H9 (cell line): ENCODE measurements around the gene CAV2. TPM values are rescaled to one million over a fixed set of nuclear protein-coding genes. Genes with fewer than 3 reads are reported as not detected.

Experiments
- DNase-seq: peaks from one replicate; pipeline ENCODE4 v3.0.0-alpha.2; 2017
- H2AFZ ChIP-seq: one replicate; pipeline ENCODE4 v1.6.1; 2013; ENCODE audit warnings: mild to moderate bottlenecking, low read length, control low read depth, moderate library complexity
- H2AK5ac ChIP-seq: 2 replicates; pipeline ENCODE4 v1.6.1; 2013; ENCODE audit warnings: low read length, control low read depth, mixed read lengths; ENCODE audit not compliant: insufficient read length
- H2BK120ac ChIP-seq: one replicate; pipeline ENCODE4 v1.6.1; 2013; ENCODE audit warnings: low read depth, mild to moderate bottlenecking, low read length, control low read depth, inconsistent platforms; ENCODE audit not compliant: poor library complexity, severe bottlenecking
- H2BK12ac ChIP-seq: 2 replicates; pipeline ENCODE4 v1.6.1; 2013; ENCODE audit warnings: low read length, control low read depth, mixed read lengths, low read depth; ENCODE audit not compliant: insufficient read length
- H2BK15ac ChIP-seq: 2 replicates; pipeline ENCODE4 v1.6.1; 2013; ENCODE audit warnings: low read depth, low read length, control low read depth
- H2BK20ac ChIP-seq: one replicate; pipeline ENCODE4 v1.6.1; 2013; ENCODE audit warnings: low read depth, mild to moderate bottlenecking, low read length, control low read depth, inconsistent platforms; ENCODE audit not compliant: poor library complexity, severe bottlenecking
- H2BK5ac ChIP-seq: 2 replicates; pipeline ENCODE4 v1.6.1; 2013; ENCODE audit warnings: low read length, control low read depth, mixed read lengths; ENCODE audit not compliant: insufficient read length
- H3K14ac ChIP-seq: 2 replicates; pipeline ENCODE4 v1.6.1; 2013; ENCODE audit warnings: low read length, control low read depth; ENCODE audit not compliant: insufficient read depth
- H3K18ac ChIP-seq: 2 replicates; pipeline ENCODE4 v1.6.1; 2013; ENCODE audit warnings: low read depth, mild to moderate bottlenecking, mixed read lengths, low read length, control low read depth; ENCODE audit not compliant: insufficient read length
- H3K23ac ChIP-seq: 2 replicates; pipeline ENCODE4 v1.6.1; 2013; ENCODE audit warnings: low read length, control low read depth, mixed read lengths, low read depth; ENCODE audit not compliant: insufficient read length
- H3K23me2 ChIP-seq: 2 replicates; pipeline ENCODE4 v1.6.1; 2013; ENCODE audit warnings: low read depth, mild to moderate bottlenecking, mixed read lengths, low read length, control low read depth; ENCODE audit not compliant: insufficient read length, poor library complexity, severe bottlenecking
- H3K27ac ChIP-seq: 2 replicates; pipeline ENCODE4 v1.5.1; 2013; ENCODE audit warnings: low read length, control low read depth, mixed read lengths, low read depth; ENCODE audit not compliant: insufficient read length
- H3K27me3 ChIP-seq: 2 replicates; pipeline ENCODE4 v1.6.1; 2013; ENCODE audit warnings: low read length, control low read depth, inconsistent platforms; ENCODE audit not compliant: insufficient read depth
- H3K4ac ChIP-seq: 2 replicates; pipeline ENCODE4 v1.6.1; 2013; ENCODE audit warnings: low read depth, mild to moderate bottlenecking, control low read depth, inconsistent platforms, low read length, moderate library complexity
- H3K4me1 ChIP-seq: 2 replicates; pipeline ENCODE4 v1.6.1; 2013; ENCODE audit warnings: low read length, control low read depth, inconsistent platforms; ENCODE audit not compliant: insufficient read depth
- H3K4me2 ChIP-seq: 2 replicates; pipeline ENCODE4 v1.6.1; 2013; ENCODE audit warnings: low read length, control low read depth, mixed read lengths; ENCODE audit not compliant: insufficient read length, insufficient read depth
- H3K56ac ChIP-seq: 2 replicates; pipeline ENCODE4 v1.6.1; 2013; ENCODE audit warnings: low read depth, mild to moderate bottlenecking, mixed read lengths, low read length, control low read depth; ENCODE audit not compliant: insufficient read length
- H3K79me1 ChIP-seq: 2 replicates; pipeline ENCODE4 v1.6.1; 2013; ENCODE audit warnings: low read depth, mild to moderate bottlenecking, moderate library complexity, low read length, control low read depth, inconsistent platforms; ENCODE audit not compliant: insufficient read depth, poor library complexity, severe bottlenecking
- H3K79me2 ChIP-seq: 2 replicates; pipeline ENCODE4 v1.6.1; 2013; ENCODE audit warnings: low read length, control low read depth, inconsistent platforms; ENCODE audit not compliant: insufficient read depth
- H3K9ac ChIP-seq: 2 replicates; pipeline ENCODE4 v1.6.1; 2013; ENCODE audit warnings: low read length, control low read depth, mixed read lengths; ENCODE audit not compliant: insufficient read length; ENCODE audit errors: extremely low read depth
- H3K9me3 ChIP-seq: one replicate; pipeline ENCODE4 v1.6.1; 2013; ENCODE audit warnings: low read depth, low read length, inconsistent platforms; ENCODE audit not compliant: control insufficient read depth
- H3T11ph ChIP-seq: one replicate; pipeline ENCODE4 v1.6.1; 2013; ENCODE audit warnings: mild to moderate bottlenecking, low read length, control low read depth, inconsistent platforms
- H4K20me1 ChIP-seq: one replicate; pipeline ENCODE4 v1.6.1; 2013; ENCODE audit not compliant: control insufficient read depth, insufficient read length, insufficient read depth
- H4K5ac ChIP-seq: 2 replicates; pipeline ENCODE4 v1.6.1; 2013; ENCODE audit warnings: low read depth, mild to moderate bottlenecking, mixed read lengths, low read length, control low read depth; ENCODE audit not compliant: insufficient read length
- H4K8ac ChIP-seq: replicated peaks from 2 replicates; pipeline ENCODE4 v1.6.1; 2013; ENCODE audit warnings: low read length, control low read depth, mixed read lengths, low read depth; ENCODE audit not compliant: insufficient read length
- H4K91ac ChIP-seq: 2 replicates; pipeline ENCODE4 v1.6.1; 2013; ENCODE audit warnings: low read depth, mild to moderate bottlenecking, moderate library complexity, mixed read lengths, low read length, control low read depth; ENCODE audit not compliant: insufficient read length
- H3K27ac Mint-ChIP-seq, 3 experiments: 2 replicates in 2 of 3; 3 replicates in 1 of 3; pipeline ENCODE4 v1.8.0; 2020 to 2021; ENCODE audit warnings: mixed read lengths in 3 of 3, mild to moderate bottlenecking in 1 of 3, moderate library complexity in 1 of 3
- H3K27me3 Mint-ChIP-seq: 2 replicates; pipeline ENCODE4 v1.8.0; 2021; ENCODE audit warnings: low read depth, mild to moderate bottlenecking, moderate library complexity, mixed read lengths
- H3K36me3 Mint-ChIP-seq, 3 experiments: 2 replicates in 2 of 3; 3 replicates in 1 of 3; pipeline ENCODE4 v1.8.0; 2020 to 2021; ENCODE audit warnings: low read depth in 3 of 3, mixed read lengths in 3 of 3; ENCODE audit not compliant: insufficient read depth in 1 of 3
- H3K4me1 Mint-ChIP-seq, 2 experiments: 2 replicates each; pipeline ENCODE4 v1.8.0; 2020; ENCODE audit warnings: mixed read lengths in 2 of 2
- H3K4me3 Mint-ChIP-seq, 2 experiments: 2 replicates in 1 of 2; 3 replicates in 1 of 2; pipeline ENCODE4 v1.8.0; 2020 to 2021; ENCODE audit warnings: mild to moderate bottlenecking in 2 of 2, mixed read lengths in 2 of 2, moderate library complexity in 1 of 2
- H3K9me3 Mint-ChIP-seq, 2 experiments: 2 replicates in 1 of 2; 3 replicates in 1 of 2; pipeline ENCODE4 v1.8.0; 2020; ENCODE audit warnings: mild to moderate bottlenecking in 2 of 2, mixed read lengths in 2 of 2, moderate library complexity in 1 of 2
- WGBS: extraction: QIAGEN DNeasy Blood & Tissue Kit; methylation state at CpG from one replicate; pipeline ENCODE4 v1.1.7; 2013; ENCODE audit warnings: missing lambda C conversion rate, low lambda C conversion rate, mixed read lengths; ENCODE audit not compliant: insufficient read length; ENCODE audit errors: extremely low coverage; 5-methylcytosine and 5-hydroxymethylcytosine counted together
- long read RNA-seq: library from polyadenylated mRNA; unstranded; transcript quantifications from one replicate; pipeline ENCODE4 v2.0.0, GENCODE V29; 2020
- total RNA-seq: library from RNA; stranded (reverse); gene quantifications from 2 replicates; pipeline ENCODE4 v1.2.1, GENCODE V29; 2021
- TF ChIP-seq, protein P1 (sequence below): fragments of 200-600 bp; sonication (generic); conservative IDR thresholded peaks from 3 replicates; pipeline ENCODE4 v1.8.0; 2021; ENCODE audit warnings: antibody characterized with exemption, mild to moderate bottlenecking

The CAV2 gene
- total RNA-seq = 3.7 and 4.7 TPM in 2 replicates
- long read RNA-seq, transcript CAV2-201 (3 exons, 3,301 nt) = major isoform, 16 of 18 reads
- long read RNA-seq, partial matches to known transcripts = 1 of 18 reads
- long read RNA-seq, other reads (novel, unspliced or antisense) = 1 of 18 reads

DNA sequence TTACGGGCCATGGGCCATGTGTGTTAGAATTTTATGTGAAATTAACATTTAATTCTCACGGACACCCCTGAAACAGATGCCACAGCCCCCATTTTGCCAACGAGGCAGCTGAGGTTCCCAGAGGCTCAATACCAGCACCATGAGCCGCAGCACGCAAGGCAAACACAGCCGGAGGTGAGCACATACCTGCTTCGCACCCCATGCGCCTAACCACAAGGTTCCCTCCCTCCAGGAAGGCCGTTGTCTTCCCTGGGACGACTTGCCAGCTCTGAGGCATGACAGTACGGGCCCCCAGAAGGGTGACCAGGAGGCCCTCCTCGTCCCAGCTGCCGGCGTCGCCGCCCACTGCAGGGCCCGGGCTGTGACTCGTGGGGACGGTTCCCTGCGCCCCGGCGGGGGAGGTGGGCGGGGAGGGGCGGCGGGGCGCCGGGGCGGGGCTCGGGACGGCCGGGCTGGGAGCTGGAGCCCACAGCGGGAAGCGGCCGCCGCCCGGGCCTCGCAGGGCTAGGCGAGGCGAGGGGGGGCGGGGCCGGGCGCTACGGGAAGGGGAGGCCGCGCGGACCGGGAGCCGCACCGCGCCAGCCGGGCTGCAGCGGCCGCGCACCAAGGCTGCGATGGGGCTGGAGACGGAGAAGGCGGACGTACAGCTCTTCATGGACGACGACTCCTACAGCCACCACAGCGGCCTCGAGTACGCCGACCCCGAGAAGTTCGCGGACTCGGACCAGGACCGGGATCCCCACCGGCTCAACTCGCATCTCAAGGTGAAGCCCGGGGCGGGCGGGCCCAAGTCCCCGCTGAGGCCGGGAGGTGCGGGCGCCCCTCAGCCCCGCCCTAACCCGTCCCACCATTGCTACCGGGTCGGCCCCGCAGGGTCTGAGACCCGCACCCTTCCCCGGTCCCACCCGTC lies at the start of gene CAV2:
Gene CAV2, plus strand, starts transcription at position 571 of the 910 bp plus-strand sequence. Its CDS starts 44 bp downstream, at position 615.
- Mint-ChIP-seq H3K4me1 (peaks cover 12 to 14% of the 10 kb centered on the region in 2 experiments), H3K4me3 (peak within 1 kb of the TSS; percentile 77 to 87), H3K36me3 (no peaks in the 10 kb centered on the region), H3K27me3 (peaks cover 33% of the 10 kb centered on the region), H3K27ac (peak within 1 kb of the TSS in 1 of 3 experiments; percentile 18; a peak in 1 of 7 replicates), H3K9me3 (no peaks in the 10 kb centered on the region)
- no peaks in the 10 kb centered on the region for H3K4me1 ChIP-seq
- H3K79me1 ChIP-seq = no peaks in the 10 kb centered on the region
- 0 out of 2 replicates have a peak within 1 kb of the TSS, but pooled peaks have one; percentile 45 for H3K14ac ChIP-seq
- no peak within 1 kb of the TSS for H2BK20ac ChIP-seq
- TF ChIP-seq, protein P1, sequence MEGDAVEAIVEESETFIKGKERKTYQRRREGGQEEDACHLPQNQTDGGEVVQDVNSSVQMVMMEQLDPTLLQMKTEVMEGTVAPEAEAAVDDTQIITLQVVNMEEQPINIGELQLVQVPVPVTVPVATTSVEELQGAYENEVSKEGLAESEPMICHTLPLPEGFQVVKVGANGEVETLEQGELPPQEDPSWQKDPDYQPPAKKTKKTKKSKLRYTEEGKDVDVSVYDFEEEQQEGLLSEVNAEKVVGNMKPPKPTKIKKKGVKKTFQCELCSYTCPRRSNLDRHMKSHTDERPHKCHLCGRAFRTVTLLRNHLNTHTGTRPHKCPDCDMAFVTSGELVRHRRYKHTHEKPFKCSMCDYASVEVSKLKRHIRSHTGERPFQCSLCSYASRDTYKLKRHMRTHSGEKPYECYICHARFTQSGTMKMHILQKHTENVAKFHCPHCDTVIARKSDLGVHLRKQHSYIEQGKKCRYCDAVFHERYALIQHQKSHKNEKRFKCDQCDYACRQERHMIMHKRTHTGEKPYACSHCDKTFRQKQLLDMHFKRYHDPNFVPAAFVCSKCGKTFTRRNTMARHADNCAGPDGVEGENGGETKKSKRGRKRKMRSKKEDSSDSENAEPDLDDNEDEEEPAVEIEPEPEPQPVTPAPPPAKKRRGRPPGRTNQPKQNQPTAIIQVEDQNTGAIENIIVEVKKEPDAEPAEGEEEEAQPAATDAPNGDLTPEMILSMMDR = no peak
- no peak within 1 kb of the TSS for H4K8ac ChIP-seq
- H3K23ac ChIP-seq = no peak within 1 kb of the TSS
- H4K5ac ChIP-seq = no peak within 1 kb of the TSS
- no peak within 1 kb of the TSS for H3K27ac ChIP-seq
- peak; percentile 72 for DNase-seq
- no peak within 1 kb of the TSS for H3T11ph ChIP-seq
- H2AFZ ChIP-seq = no peak within 1 kb of the TSS
- no peaks in the 10 kb centered on the region for H4K20me1 ChIP-seq
- no peak within 1 kb of the TSS for H2BK12ac ChIP-seq
- no peaks in the 10 kb centered on the region for H3K9me3 ChIP-seq
- H3K56ac ChIP-seq = no peak within 1 kb of the TSS
- H2AK5ac ChIP-seq = no peak within 1 kb of the TSS
- H2BK120ac ChIP-seq = no peak within 1 kb of the TSS
- peaks cover 10% of the 10 kb centered on the region for H3K23me2 ChIP-seq
- no peak within 1 kb of the TSS for H3K18ac ChIP-seq
- H3K79me2 ChIP-seq = no peaks in the 10 kb centered on the region
- H2BK5ac ChIP-seq = no peak within 1 kb of the TSS
- no peak within 1 kb of the TSS for H2BK15ac ChIP-seq
- H3K27me3 ChIP-seq = no peaks in the 10 kb centered on the region; the same call in 1 of the 2 replicates
- H3K4me2 ChIP-seq = peak within 1 kb of the TSS; percentile 93
- H3K4ac ChIP-seq = no peak within 1 kb of the TSS
- H4K91ac ChIP-seq = no peak within 1 kb of the TSS
- no peak within 1 kb of the TSS for H3K9ac ChIP-seq
- WGBS = no CpG with 5 or more reads among the region's 86 CpGs
